ENCODE results near the gene EDA.
"Not testable (repeated sequence)": the region's sequence is repeated elsewhere in the genome, so short reads cannot be mapped to it uniquely, and the experiment has no call there.

EDA gene

DNA sequence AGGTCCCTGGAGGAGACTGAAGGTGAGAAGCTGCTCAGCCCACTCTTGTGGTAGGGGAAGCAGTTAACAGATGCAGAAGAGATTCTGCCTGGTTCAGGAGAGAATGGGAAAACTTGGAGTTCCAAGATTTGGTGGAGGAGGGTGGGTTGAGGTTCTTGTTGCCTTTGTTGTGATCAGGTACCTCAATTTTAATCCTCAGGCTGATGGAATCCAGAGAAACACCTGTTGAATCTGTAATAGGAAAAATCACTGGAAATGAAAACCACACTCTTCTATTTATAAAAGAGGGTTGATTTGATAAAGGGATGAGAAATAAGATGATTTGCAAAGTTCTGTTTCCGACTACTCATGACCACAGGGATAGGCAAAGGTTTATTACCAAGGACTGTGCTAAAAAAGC, 132.1 kb downstream of the EDA start:
- no peak for DNase-seq

DNA sequence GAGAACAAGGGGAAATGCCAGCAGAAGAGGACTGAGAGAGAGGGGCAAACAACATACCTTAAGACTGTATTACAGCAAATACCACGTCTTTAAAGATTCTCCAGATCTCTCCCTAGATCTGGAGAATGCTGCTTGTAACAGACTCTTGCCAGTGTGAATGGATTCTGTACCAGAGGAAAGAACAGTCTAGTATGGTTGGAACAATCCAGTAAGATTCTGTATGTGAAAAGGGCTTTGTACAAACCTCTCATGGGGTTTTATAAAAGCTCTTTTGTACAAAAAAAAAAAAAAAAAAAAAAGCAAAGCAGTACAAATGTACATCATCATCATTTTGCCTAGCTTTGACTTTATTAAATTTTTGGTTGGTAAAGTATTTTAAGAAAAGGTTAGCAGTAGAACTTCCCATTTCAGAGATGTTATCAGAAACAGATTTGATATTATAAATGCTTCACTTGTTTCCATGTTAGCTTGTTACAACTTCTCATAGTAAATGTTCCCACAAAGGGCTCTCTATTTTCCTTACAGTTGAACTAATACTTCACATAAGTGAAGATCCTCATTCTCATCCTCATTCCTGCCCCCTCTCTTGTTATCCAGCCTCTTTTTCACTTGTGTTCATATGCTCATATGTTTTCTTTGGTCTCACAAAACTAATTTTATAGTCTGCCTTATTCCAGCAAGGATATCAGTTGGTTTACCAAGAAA, 144.2 kb downstream of the EDA start:
- DNase-seq, result no peak

DNA sequence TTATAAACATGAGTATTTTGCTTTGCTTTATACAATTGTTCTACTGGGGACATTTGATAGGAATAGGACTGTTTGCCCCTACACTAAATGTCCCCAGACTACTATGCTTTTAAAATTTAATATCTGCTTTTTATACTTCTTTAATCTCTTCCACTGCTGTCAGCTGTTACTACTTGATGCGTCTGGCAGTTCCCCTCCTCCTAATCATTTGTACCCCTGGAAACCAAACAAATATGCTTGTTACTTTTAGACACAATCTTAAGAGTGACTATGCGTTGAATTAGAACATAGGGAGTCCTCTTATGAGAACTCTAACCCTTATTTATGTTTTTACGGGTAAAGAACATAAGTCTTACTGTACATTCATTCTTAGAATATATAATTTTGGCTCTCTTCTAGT, 145.7 kb downstream of the EDA start:
- DNase-seq, result no peak

DNA sequence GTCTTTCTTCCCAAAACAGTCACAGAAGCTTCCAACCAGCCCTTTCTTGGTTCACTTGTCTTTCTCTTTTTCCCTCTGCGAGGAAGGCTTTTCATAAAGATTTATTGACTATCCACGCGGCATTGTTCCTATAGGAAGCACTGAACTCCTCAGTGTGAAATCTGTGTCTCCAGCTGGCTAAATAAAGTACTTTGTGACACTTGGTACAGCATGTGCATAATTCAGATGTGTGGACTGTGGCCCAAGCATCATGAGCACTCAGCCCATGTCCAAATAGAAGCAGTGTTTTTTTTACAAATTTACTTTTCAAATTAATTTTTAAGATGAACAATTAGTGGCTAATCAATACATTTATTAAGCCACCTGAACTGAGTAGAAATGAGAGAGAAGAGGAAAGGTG, 146.4 kb downstream of the EDA start:
- no peak for DNase-seq

DNA sequence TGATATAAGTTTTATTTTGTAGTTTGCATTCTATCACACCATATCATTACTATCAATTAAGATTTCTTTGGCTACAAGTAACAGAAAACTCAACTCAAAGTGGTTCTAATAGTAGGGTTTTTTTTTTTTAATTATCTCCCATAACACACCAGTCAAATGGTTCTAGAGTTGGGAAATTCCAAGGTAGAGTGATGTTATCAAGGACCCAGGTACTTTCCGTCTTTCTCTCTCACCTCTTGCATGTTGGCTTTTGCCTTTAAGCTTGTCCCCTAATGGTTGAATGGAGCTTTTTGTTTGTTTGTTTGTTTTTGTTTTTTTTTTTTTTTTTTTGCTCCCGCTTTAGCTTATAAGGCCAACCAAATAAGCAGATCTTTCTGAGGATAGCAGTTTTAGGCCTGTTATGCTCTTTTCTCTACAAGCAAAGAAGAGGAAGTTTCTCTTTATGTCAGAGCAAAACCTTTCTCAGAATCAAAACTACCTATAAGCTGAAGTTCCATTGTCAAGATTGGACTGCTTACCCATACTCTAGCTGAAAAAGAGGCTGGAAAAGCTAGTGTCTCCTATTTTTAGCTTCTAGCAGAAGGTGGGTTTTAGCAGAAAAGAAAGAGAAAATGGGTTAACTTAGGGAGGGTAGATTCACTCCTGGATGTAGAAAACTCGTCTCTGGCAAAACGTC, 177.5 kb downstream of the EDA start:
- no peak for DNase-seq

DNA sequence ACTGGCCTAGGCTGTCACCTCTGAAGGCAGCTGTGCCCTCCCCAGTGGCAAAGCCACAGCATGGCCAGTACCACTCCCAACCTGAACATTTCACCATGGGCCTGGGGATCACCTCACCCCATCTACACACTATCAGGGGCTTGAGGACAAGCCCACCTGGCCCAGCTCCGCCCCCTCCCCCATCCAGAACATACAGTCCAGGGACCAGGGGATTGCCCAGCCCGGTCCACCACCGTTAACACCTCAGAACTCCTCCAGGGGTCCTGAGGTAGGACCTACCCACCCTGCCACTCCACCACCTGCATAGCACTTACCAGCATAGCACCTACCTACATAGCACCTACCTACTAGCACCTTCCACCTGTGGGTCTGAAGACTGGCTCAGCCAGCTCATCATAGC, 179.8 kb downstream of the EDA start:
- no peak for DNase-seq

DNA sequence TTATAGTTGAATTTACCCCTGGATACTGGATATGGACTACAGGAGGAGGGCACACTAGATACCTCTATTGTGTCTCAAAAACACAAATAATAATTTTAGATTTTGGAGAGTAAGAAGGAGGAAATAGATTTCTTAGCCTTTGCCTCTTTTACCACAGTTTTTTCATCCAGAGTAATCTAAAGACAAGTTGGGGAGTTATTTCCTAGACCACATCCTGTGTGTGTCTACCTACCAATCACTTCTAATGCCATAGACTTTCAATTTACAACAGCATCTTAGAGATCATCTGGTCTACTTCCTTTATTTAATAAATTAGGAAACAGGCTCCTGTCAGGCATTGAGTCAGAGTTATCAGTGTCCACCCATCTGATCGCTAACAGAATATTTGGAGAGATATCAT, 191.5 kb downstream of the EDA start:
- DNase-seq, result no peak

DNA sequence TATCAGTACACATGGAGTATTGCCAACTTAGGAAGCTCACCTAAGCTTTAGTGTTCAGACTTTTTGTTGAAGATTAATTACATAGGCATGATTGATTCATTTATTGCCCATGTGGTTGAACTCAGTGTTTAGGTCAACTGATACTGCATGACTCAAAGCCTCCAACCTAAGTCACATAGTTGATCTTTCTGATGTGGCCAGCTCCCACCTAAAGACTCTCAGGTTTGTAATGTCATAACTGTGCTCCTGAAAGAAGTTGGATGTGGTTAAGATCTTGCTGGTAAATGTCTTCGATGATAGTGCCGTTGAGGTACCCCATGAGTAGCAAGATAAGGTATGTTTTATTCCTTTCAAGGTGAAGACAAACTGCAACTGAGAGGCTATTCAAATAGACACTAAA, 192.5 kb downstream of the EDA start:
- no peak for DNase-seq

DNA sequence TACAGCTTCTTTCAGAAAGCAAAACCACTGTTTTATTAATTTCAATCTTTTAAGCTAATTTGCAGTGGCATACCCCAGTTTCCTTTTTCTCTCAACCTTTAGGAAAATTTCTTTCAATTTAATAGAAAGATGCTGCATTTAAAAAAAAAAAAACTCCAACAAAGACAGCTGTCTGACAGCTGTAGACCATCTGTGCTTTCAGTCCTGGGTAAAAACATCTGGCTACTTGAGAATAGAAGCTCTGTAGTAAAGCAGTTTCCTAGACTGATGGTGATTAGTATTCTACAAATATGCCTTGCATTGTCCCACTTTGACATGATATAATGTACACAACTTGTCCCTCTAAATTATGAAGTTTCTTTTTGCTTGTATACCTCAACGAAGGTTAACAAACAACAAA, 197.8 kb downstream of the EDA start:
- DNase-seq, result no peak

DNA sequence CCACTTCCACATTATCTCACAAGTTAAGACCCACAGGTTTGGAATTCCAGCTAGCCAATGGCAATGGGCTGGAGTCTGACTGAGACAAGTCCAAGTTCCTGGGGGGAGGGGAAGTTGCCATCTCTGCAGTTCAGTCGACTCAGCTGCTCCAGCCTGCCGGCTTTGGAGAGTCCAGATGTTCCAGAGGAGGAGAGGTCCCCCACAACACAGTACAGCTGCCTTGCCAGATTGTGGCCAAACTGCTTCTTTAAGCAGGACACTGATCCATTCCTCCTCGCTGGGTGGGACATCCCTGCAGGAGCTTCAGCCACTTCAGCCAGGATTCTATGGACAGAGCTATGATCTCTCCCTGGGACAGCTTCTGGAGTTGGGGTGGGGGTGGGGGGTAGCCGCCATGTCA, 199.2 kb downstream of the EDA start:
- no peak for DNase-seq

DNA sequence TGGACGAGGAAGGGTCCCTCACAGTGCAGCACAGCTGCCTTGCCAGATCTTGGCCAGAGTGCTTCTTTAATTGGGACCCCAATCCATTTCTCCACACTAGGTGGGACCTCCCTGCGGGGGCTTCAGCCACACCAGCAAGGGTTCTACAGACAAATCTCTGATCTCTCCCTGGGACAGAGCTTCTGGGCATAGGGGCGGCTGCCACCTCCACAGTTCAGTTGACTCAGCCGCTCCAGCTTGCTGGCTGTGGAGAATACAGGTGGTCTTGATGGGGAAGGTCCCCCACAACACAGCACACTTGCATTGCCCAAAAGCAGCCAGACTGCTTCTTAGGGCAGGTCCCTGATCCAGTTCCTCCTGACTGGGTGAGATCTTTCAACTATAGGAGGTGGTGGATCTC, 199.6 kb downstream of the EDA start:
- no peak for DNase-seq

DNA sequence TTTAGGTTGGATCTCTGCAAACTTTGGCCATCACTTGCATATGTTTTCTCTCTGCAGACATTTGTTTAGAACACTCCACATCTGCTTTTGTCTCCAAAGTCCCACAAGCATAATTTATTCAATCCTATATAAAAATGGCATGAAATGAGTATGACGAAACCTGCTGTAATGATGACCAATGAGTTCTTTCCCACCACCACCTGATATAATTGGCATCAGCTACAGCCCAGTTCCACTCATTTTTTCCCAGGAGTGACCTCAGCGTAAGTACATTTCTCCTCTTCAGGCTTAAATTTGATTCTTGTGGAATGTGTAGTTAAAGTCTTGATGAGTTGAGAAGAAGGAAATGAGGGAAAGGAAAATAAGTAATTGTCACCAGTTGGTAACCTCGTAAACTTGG, 228.7 kb downstream of the EDA start:
- DNase-seq, result no peak

DNA sequence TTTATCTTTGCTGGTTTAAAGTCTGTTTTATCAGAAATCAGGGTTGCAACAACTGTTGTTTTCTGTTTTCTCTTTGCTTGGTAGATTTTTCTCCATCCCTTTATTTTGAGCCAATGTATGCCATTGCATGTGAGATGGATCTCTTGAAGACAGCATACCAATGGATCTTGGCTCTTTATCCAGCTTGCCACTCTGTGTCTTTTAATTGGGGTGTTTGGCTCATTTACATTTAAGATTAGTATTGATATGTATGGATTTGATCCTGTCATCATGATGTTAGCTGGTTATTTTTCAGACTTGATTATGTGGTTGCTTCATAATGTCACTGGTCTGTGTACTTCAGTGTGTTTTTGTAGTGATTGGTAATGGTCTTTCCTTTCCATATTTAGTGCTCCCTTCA, 244.1 kb downstream of the EDA start:
- DNase-seq, result not testable (repeated sequence)

DNA sequence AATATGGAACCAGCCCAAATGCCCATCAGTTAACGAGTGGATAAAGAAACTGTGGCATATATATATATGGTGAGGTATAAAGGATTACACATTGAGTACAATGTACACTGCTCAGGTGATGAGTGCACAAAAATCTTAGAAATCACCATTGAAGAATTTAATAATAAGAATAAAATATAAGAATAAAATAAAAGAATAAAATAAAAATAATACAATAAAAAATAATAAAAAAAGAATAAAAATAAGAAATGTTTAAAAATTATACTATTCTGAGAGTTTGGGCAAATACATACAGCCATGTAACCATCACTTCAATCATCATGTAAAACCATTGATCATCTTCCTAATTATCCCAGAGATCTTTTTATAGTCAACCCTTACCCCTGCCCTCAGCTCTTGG, 260.3 kb downstream of the EDA start:
- no peak for DNase-seq

DNA sequence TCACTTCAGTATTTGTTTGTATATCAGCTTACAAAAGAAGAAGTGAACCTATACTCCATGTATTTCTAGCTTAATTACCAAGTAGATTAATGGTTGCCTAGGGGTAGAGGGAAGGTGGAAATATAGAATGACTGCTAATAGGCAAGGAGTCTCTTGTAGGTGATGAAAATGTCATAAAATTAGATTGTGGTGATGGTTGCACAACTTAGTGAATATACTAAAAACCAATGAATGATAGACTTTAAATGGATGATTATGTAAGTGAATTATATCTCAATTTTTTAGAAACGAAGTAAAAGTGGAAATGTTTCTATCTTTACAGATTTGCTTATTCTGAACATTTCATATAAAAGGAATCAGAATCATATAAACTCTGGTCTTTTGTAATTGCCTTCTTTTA, 268.3 kb downstream of the EDA start:
- DNase-seq, result no peak

DNA sequence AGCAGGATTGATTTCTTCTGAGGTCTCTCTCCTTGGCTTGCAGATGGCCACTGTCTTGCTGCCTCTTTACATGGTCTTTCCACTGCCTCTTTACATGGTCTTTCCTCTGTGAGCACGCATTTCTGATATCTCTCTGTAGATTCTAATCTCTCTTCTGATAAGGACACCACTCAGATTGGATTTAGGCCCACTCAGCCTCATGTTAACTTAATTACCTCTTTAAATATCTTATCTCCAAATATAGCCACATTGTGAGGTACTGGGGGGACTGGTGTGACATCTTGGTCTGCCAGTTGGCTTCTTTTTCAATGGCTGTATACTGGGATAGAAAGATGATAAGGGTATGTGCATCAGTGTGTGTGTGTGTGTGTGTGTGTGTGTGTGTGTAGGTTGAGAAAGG, 280.1 kb downstream of the EDA start:
- no peak for DNase-seq

DNA sequence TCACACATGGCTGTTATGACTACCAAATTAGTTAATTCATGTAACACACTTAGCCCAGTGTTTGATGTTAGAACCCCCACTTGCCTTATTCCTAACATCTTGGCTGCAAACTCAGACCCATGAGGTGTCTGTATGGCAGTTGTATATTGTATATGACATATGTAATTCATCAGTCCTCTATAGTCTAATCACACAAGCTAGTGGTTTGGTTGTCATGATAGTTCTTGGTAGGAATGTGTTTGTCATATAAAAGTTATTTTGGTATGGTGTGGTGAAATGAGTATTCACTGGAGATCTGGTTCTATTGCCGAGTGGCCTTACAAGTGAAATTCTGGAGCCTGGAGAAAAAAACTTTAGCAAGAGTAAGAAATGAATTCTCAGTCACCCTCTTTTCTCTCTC, 284.6 kb downstream of the EDA start:
- DNase-seq, result no peak

DNA sequence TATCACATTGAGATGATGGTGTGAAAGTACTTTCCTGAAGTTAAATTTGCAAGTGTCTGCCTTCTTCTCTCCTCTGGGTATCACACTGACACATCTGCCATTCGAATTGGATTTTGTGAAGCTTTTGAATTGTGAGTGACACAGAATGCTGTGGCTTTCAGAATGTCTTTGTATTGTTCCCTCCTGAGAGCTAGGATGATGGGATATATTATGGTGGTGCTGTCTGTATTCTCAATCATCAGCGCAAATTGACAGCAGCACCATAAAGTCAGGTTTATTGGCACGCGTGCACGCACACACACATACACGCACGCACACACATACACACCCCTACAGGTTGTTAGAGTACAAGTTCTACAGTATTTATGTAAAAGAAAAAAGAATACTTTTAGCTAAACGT, 290.5 kb downstream of the EDA start:
- no peak for DNase-seq

DNA sequence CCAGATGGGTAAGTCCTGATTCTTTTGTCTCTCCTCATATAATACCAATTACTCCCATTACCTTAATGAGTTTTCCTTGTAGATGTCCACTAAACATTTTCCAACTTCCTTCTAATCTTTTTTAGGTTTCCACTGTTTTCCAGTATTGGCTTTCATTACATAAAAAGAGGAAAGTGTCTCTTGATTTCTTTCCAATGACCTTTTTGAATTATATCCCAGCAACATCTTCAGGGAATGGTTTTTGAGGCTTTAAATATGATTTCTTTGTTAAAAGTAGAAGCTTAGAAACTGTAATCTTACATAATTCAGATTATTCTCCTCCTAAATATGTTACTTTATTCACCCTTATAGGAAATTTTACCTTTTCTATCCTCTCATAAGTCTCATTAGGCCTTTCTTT, 298.9 kb downstream of the EDA start:
- DNase-seq, result no peak

DNA sequence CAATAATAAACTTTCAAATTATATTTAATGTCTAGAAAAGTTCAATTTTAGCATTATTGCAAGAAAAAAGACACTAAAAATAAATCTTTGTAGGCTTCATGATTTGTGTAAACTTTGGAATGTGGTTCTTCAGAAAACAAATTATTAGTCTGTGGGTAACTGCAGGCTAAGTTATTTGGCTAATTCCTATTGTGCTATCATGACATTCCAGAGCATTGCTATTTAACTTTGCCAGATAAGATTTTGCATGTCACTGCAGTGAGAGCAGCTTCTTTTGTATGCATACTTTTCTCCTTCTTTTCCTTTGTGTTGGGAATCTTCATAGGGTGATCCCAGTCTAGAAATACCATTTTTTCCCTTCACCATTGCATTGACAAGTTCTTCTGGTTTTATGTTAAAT, 303.8 kb downstream of the EDA start:
- no peak for DNase-seq

DNA sequence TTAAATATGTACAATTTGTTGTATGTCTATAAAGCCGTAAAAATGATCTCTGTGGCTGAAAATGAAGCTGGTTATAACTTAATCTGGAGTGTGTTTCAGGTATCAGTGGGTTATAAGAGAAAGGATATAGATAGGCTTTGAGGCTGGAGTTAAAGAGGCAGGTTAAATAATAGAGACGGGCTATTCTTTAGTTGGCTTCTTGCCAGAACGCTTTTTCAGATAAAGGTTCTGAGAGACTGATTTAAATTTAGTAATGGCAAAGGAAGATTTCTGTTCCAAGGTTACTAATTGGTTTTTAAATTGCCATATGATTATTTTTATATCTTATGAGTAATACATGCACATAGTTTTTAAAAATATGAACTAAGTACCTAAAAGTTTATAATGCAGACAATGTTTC, 316.4 kb downstream of the EDA start:
- no peak for DNase-seq

DNA sequence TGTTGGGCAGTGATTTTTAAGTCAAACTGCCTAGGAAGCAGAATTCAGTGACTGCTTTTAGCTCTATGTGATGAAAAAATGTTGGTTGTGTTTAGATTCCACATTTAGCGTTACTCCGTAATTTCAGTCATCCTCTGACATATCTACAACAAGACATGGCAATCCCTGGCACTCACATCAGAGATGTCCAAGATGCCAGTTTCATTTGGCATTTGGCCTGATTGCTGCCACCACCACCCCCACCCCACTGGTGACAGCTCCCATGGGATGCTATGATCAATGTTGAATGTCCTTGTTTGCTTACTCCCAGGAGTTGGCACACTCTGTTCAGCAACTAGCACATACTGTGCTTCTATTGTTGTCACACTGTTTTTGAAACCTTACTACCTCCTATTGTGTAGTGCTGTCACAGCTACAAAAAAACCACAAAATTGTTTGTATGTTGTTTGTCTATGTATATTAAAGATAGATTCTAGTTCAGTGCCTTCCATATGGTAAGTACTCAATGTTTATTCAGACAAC, 332.4 kb downstream of the EDA start:
- no peak for DNase-seq

DNA sequence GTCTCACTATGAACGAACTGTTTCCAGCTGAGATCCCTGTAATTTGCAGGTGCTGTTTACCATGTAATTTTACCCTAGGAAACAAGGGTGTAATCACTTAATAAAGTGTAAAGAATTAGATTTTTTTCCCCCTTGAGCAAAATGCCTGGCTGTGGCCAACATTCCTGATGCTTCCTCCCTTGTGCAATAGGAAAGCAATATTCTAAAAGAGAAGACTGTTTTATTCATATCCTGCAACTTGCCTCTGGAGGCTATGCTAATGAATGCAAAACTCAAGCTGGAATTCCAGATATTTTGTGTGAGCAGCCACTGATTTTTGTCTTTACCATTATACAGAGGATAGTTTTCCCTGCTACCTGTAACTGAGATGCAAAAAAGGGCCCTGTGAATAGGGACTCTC, 335.8 kb downstream of the EDA start:
- DNase-seq, result no peak

DNA sequence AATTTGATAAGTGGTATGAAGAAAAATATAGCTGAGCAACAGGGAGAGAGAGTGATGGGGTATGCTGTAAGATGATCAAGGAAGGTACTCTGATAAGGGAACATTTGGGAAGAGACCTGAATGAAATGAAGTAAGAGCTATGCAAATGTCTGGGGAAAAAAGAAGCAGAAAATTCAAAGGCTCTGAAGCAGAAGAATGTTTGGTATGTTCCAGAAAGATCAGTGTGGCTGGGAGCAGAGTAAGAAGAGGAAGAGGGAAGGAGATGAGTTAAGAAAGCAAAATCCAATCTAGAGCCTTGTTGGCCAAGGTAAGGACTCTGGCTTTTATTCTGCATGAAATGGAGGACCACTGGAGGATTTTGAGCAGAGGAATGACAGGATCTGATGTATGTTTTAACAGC, 343.8 kb downstream of the EDA start:
- no peak for DNase-seq

Data from activated CD4-positive, alpha-beta T cell treated with anti-CD3 and anti-CD28 coated beads, Interleukin-2, amount 50 U/mL, for 4 hours (primary cell).